Naive thymus-derived CD4-positive, alpha-beta T cell (primary cell): ENCODE data around the gene HSP90AA1. TPM values are rescaled to one million over a fixed set of nuclear protein-coding genes. Genes with fewer than 3 reads are reported as not detected.
"Not testable (repeated sequence)": the region's sequence is repeated elsewhere in the genome, so short reads cannot be mapped to it uniquely, and the experiment has no call there.

Source experiments
- ATAC-seq: fragments of 150-1000 bp; cut with Tn5 transposase; 2 replicates; pipeline ENCODE4 v1.10.0; 2021; ENCODE audit warnings: mild to moderate bottlenecking, moderate library complexity
- CTCF ChIA-PET: fragments of 350-600 bp; sonication (Branson Sonifier 250); formaldehyde crosslinking; loops from one replicate; lab custom pipeline; 2021; ENCODE audit warnings: antibody characterized with exemption; lab: Charles Lee
- POLR2A ChIA-PET: fragments of 350-600 bp; sonication (Branson Sonifier 250); formaldehyde crosslinking; loops from one replicate; lab custom pipeline; 2021; ENCODE audit warnings: antibody characterized with exemption, inconsistent platforms; lab: Charles Lee
- DNase-seq, 9 donors: peaks; one replicate each; pipeline versions ENCODE4 v3.0.0 to v3.0.0-alpha.2; 2020 to 2022; ENCODE audit warnings: mixed read lengths in 1 of 9
- H3K27ac ChIP-seq: one replicate; pipeline ENCODE4 v1.7.0; 2013; ENCODE audit warnings: mild to moderate bottlenecking, low read depth, low read length, moderate library complexity
- H3K27me3 ChIP-seq, 2 donors: one replicate each; pipeline ENCODE4 v1.7.0; 2013; ENCODE audit warnings: low read length in 2 of 2, mild to moderate bottlenecking in 2 of 2, moderate library complexity in 2 of 2; ENCODE audit not compliant: control insufficient read depth in 2 of 2, insufficient read depth in 2 of 2
- H3K36me3 ChIP-seq, 3 experiments: 1 replicate in 2 of 3; 2 replicates in 1 of 3; pipeline ENCODE4 v1.7.0; 2013; ENCODE audit warnings: low read length in 3 of 3, mild to moderate bottlenecking in 3 of 3, moderate library complexity in 1 of 3; ENCODE audit not compliant: insufficient read depth in 3 of 3, control insufficient read depth in 2 of 3
- H3K4me1 ChIP-seq, 2 donors: one replicate each; pipeline ENCODE4 v1.7.0; 2013; ENCODE audit warnings: low read length in 2 of 2, mild to moderate bottlenecking in 2 of 2, moderate library complexity in 1 of 2; ENCODE audit not compliant: control insufficient read depth in 2 of 2, insufficient read depth in 2 of 2
- H3K4me3 ChIP-seq: 2 replicates; pipeline ENCODE4 v1.7.0; 2013; ENCODE audit warnings: mild to moderate bottlenecking, low read length
- H3K9me3 ChIP-seq, 3 experiments: 1 replicate in 2 of 3; 2 replicates in 1 of 3; pipeline ENCODE4 v1.7.0; 2013; ENCODE audit warnings: low read length in 3 of 3; ENCODE audit not compliant: control insufficient read depth in 2 of 3
- H3K27ac Mint-ChIP-seq, 9 donors: one replicate each; pipeline ENCODE4 v1.8.0; 2020 to 2022; ENCODE audit warnings: mixed read lengths in 9 of 9, mild to moderate bottlenecking in 8 of 9, moderate library complexity in 5 of 9, inconsistent platforms in 2 of 9
- H3K27me3 Mint-ChIP-seq, 5 donors: one replicate each; pipeline ENCODE4 v1.8.0; 2021 to 2022; ENCODE audit warnings: mixed read lengths in 5 of 5, mild to moderate bottlenecking in 1 of 5
- H3K36me3 Mint-ChIP-seq, 5 donors: one replicate each; pipeline ENCODE4 v1.8.0; 2020 to 2022; ENCODE audit warnings: mixed read lengths in 5 of 5, mild to moderate bottlenecking in 3 of 5, inconsistent platforms in 1 of 5
- H3K4me1 Mint-ChIP-seq, 7 donors: one replicate each; pipeline ENCODE4 v1.8.0; 2020 to 2022; ENCODE audit warnings: mixed read lengths in 7 of 7, mild to moderate bottlenecking in 3 of 7, inconsistent platforms in 1 of 7
- H3K4me3 Mint-ChIP-seq, 10 donors: one replicate each; pipeline ENCODE4 v1.8.0; 2020 to 2022; ENCODE audit warnings: mild to moderate bottlenecking in 10 of 10, mixed read lengths in 10 of 10, moderate library complexity in 6 of 10, inconsistent platforms in 2 of 10
- H3K9me3 Mint-ChIP-seq, 11 donors: one replicate each; pipeline ENCODE4 v1.8.0; 2020 to 2022; ENCODE audit warnings: mixed read lengths in 11 of 11, mild to moderate bottlenecking in 4 of 11, inconsistent platforms in 1 of 11, moderate library complexity in 1 of 11
- intact Hi-C, 2 donors: fragments of 100-400 bp; cut with micrococcal nuclease; formaldehyde crosslinking; loops; one replicate each; pipeline ENCODE4 v1.15.1; 2023
- polyA plus RNA-seq, 2 donors: library from polyadenylated mRNA; unstranded; fragments of 300-500 nt; fragmentation: Illumina TruSeq; gene quantifications; one replicate each; pipeline ENCODE4 v1.2.3, GENCODE V29; 2021
- total RNA-seq, 6 experiments: library from RNA in 5 of 6; stranded (reverse) in 5 of 6; gene quantifications; 1 replicate in 5 of 6; 2 replicates in 1 of 6; pipeline ENCODE4 v1.2.3 and lab custom pipeline; 2021 to 2026

The HSP90AA1 gene
- total and polyA plus RNA-seq, 7 experiments from 2014 or later: 229 to 591 (median 334) TPM

DNA sequence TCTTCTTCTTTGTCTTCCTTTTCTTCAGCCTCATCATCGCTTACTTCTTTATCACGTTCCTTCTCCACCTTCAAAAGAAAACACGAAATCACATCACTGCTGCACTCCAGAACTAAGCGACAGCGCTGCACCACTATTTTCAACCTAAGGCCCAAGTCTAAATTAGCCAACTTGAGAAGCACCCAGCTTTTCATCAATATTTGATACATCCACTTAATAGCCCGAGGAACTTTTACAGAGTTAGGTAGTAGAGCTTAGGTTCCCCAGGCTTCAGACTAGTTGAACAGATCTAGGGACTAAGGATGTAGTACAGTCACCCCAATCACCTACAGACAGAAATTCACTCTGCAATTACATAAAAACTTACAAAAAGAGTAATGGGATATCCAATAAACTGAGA lies 1.9 kb downstream of the HSP90AA1 start:
- ATAC-seq: no peak
- peaks cover 0 to 3% (median 0%) of the 10 kb centered on the region in 11 donors for H3K9me3 Mint-ChIP-seq
- CTCF ChIA-PET: interaction anchor here (0.9 to 1.0 kb wide), 3 partner anchors 11 to 915 kb away, joined by 3 read pairs; no protein-coding TSS in a partner anchor

DNA sequence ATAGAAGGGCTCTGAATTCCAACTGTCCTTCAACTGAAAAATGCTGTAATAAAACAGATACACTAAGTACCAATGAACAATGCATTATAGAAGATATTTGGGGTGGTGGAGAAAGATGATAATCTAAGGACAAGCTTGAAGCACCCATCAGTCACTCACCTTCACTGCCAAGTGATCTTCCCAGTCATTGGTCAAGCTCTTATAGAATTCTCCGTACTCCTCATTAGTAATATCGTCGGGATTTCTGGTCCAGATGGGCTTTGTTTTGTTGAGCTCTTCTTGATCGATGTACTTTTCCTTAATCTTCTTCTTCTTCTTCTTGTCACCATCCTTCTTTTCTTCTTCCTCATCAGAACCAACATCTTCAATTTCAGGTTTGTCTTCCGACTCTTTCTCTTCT lies 2.3 kb downstream of the HSP90AA1 start:
- H3K27me3 ChIP-seq, H3K4me3 ChIP-seq, H3K9me3 ChIP-seq, intact Hi-C loops, ATAC-seq, H3K9me3 Mint-ChIP-seq, DNase-seq, H3K27me3 Mint-ChIP-seq: not testable (repeated sequence)
- peaks cover 17 to 65% (median 50%) of the 10 kb centered on the region in 5 donors for H3K36me3 Mint-ChIP-seq
- peak overlapping the region; percentile 2 to 98 (median 93) for H3K27ac Mint-ChIP-seq
- ChIA-PET CTCF (interaction anchor here (0.9 to 1.0 kb wide), 3 partner anchors 11 to 916 kb away, joined by 3 read pairs; no protein-coding TSS in a partner anchor), POLR2A (interaction anchor here (0.6 to 1.4 kb wide), 2 partner anchors 9 to 119 kb away, joined by 3 to 5 read pairs; no protein-coding TSS in a partner anchor)
- Histone ChIP-seq H3K4me1 (peaks cover 41 to 43% of the 10 kb centered on the region in 2 donors), H3K36me3 (peaks cover 27 to 63% (median 63%) of the 10 kb centered on the region in 3 experiments), H3K27ac (peak overlapping the region; percentile 98)
- H3K4me1 Mint-ChIP-seq: peaks cover 51 to 76% (median 70%) of the 10 kb centered on the region in 7 donors
- peak overlapping the region; percentile 88 to 98 (median 96) for H3K4me3 Mint-ChIP-seq

More for the DNA sequence above, 1.9 kb downstream of the HSP90AA1 start:
- POLR2A ChIA-PET: interaction anchor here (0.6 to 1.5 kb wide), 5 partner anchors 10 to 184 kb away, joined by 3 to 6 read pairs (median 4); no protein-coding TSS in a partner anchor
- Histone ChIP-seq H3K36me3 (peaks cover 27 to 59% (median 59%) of the 10 kb centered on the region in 3 experiments), H3K27ac (peak overlapping the region; percentile 98), H3K27me3 (no peaks in the 10 kb centered on the region), H3K4me3 (peak overlapping the region; percentile 88), H3K9me3 (no peaks in the 10 kb centered on the region), H3K4me1 (peaks cover 41 to 43% of the 10 kb centered on the region in 2 donors)
- Mint-ChIP-seq H3K27ac (peak overlapping the region; percentile 2 to 98 (median 93)), H3K4me1 (peaks cover 54 to 78% (median 71%) of the 10 kb centered on the region in 7 donors), H3K27me3 (no peaks in the 10 kb centered on the region), H3K36me3 (peaks cover 17 to 61% (median 47%) of the 10 kb centered on the region in 5 donors), H3K4me3 (peak overlapping the region; percentile 88 to 98 (median 96))
- DNase-seq: no peak
- intact Hi-C loops: loop anchor here (5.0 kb wide), 3 partner anchors 263 to 1247 kb away; partner anchors contain the start of gene EIF5 (in 1 of the 2)

DNA sequence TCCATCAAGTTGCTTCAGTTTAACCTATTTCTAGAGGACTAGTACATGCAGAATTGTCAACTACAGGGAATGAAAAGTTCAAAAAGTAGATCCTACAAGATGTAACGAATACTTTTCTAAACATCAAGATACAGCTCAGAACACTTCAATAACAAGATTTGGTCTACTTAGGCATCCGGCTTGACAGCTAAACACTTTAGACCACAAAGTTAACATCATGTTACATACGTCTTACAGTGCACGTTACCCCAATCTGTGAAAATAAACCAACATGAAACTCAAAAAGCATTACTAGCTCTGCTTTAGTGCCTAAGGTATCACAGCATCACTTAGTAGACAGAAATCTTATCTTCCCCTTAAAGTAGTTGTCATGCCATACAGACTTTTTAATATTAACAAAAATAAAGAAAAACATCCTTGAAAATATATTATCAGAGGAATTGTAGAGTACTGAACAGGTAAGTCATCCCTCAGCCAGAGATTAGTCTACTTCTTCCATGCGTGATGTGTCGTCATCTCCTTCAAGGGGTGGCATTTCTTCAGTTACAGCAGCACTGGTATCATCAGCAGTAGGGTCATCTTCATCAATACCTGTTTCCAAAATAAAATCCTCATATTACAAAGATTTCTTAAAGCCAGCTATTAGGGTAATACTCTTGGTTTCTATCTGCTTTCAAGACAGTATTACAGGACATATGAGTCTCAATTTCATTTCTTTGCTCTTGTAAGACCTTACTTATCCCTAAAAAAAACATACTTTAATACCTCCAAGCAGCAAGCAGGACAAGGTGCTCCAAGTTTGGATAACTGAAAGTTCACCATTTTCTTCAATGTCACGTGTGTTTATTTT lies 5.4 kb downstream of the HSP90AA1 start:
- no peaks in the 10 kb centered on the region for H3K27me3 Mint-ChIP-seq
- no peak for ATAC-seq
- Histone ChIP-seq H3K4me1 (peaks cover 34 to 36% of the 10 kb centered on the region in 2 donors), H3K27me3 (no peaks in the 10 kb centered on the region), H3K9me3 (no peaks in the 10 kb centered on the region), H3K36me3 (peaks cover 27 to 68% (median 64%) of the 10 kb centered on the region in 3 experiments), H3K27ac (no peak overlapping the region), H3K4me3 (no peak overlapping the region)
- peaks cover 43 to 66% (median 56%) of the 10 kb centered on the region in 7 donors for H3K4me1 Mint-ChIP-seq
- peak overlapping the region in 3 of 10 donors; percentile 6 to 45 (median 29) for H3K4me3 Mint-ChIP-seq
- H3K27ac Mint-ChIP-seq: peak overlapping the region in 7 of 9 donors; percentile 30 to 98 (median 49)
- POLR2A ChIA-PET: interaction anchor here (0.6 kb wide), 1 partner anchor 438 kb away, joined by 3 read pairs; no protein-coding TSS in a partner anchor
- intact Hi-C loops: no loop called here
- peaks cover 17 to 72% (median 58%) of the 10 kb centered on the region in 5 donors for H3K36me3 Mint-ChIP-seq
- DNase-seq: no peak
- CTCF ChIA-PET: no interaction called here
- H3K9me3 Mint-ChIP-seq: peaks cover 0 to 3% (median 0%) of the 10 kb centered on the region in 11 donors

DNA sequence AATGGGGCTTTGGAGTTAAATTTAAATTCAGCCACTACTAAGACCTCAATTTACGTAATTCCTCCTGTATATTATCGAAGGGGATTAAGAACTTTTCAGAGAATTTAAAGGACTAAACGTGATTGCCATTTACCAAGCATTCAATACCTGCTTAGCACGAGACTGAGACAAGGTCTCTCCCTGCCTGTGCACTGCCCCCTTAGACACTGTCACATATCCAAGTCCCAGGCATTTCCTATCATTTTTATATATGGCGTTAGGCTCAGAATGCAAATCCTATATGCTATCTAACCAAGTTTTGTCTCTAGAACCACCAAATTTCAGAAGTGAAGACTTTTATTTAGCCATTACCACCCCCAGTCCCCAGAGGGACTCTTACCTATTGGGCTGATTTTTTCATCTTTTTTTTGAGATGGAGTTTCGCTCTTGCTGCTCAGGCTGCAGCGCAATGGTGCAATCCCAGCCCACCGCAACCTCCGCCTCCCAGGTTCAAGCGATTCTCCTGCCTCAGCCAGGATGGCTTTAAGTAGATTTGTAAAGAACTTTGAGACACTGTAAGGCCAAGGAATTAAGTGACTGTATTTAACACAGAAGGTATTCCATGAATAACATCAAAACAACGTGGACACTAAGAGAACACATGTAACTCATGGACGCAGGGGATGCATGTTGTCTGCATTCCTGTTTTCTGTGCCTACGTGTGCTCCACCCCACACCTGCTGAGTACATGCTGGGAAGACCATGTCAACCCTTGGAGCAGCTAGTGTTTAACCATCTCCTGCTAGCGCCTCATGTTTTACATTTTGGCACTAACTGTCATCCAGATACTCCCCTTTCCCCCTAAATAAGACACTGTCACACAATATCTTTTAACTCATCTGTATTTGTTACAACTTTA lies 6.4 kb downstream of the HSP90AA1 start:
- intact Hi-C loops: no loop called here
- H3K36me3 ChIP-seq: peaks cover 24 to 66% (median 57%) of the 10 kb centered on the region in 3 experiments
- no peak overlapping the region for H3K4me3 ChIP-seq
- Mint-ChIP-seq H3K27me3 (no peaks in the 10 kb centered on the region), H3K9me3 (peaks cover 0 to 1% (median 0%) of the 10 kb centered on the region in 11 donors), H3K4me1 (peaks cover 36 to 56% (median 46%) of the 10 kb centered on the region in 7 donors), H3K36me3 (peaks cover 17 to 63% (median 49%) of the 10 kb centered on the region in 5 donors), H3K4me3 (peak overlapping the region in 1 of 10 donors; percentile 21), H3K27ac (peak overlapping the region in 5 of 9 donors; percentile 17 to 78 (median 54))
- ChIA-PET POLR2A (no interaction called here), CTCF (no interaction called here)
- DNase-seq (no peak), ATAC-seq (no peak)
- no peaks in the 10 kb centered on the region for H3K27me3 ChIP-seq
- H3K4me1 ChIP-seq: peaks cover 29 to 30% of the 10 kb centered on the region in 2 donors
- H3K9me3 ChIP-seq: no peaks in the 10 kb centered on the region
- H3K27ac ChIP-seq: no peak overlapping the region

DNA sequence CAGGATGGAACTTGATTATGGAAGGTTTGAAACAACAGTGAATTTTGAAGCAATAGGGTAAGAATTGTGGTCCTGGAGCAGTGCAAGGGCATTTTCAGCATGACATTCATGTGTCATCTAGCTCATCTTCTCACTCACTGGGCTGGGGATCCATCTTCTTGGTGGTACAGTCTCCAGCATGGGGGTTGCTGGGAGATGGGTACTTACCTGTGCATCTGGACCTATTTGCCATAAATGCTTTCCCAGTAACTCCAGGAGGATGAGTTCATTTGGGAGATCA lies 7.2 kb downstream of the HSP90AA1 start:
- Mint-ChIP-seq H3K36me3 (peaks cover 12 to 57% (median 41%) of the 10 kb centered on the region in 5 donors), H3K27ac (peak overlapping the region in 1 of 9 donors; percentile 43), H3K9me3 (peaks cover 0 to 1% (median 0%) of the 10 kb centered on the region in 11 donors), H3K27me3 (no peaks in the 10 kb centered on the region), H3K4me3 (no peak overlapping the region), H3K4me1 (peaks cover 28 to 48% (median 38%) of the 10 kb centered on the region in 7 donors)
- no peaks in the 10 kb centered on the region for H3K9me3 ChIP-seq
- H3K36me3 ChIP-seq: peaks cover 19 to 58% (median 49%) of the 10 kb centered on the region in 3 experiments
- intact Hi-C loops: no loop called here
- CTCF ChIA-PET: no interaction called here
- ATAC-seq (peak; percentile 28), DNase-seq (no peak)
- H3K4me3 ChIP-seq: no peak overlapping the region
- H3K27me3 ChIP-seq: no peaks in the 10 kb centered on the region
- H3K27ac ChIP-seq: no peak overlapping the region
- H3K4me1 ChIP-seq: peaks cover 21 to 22% of the 10 kb centered on the region in 2 donors
- POLR2A ChIA-PET: no interaction called here
